Thyroid gland (tissue), 4 donors: ENCODE measurements around the gene P2RY1. TPM values are rescaled to one million over a fixed set of nuclear protein-coding genes. Genes with fewer than 3 reads are reported as not detected.

Experiments used
- DNase-seq, 2 donors: peaks; one replicate each; pipeline ENCODE4 v3.0.0-alpha.2; 2019
- H3K27ac ChIP-seq, 3 donors: fragments of 200-600 bp; sonication (generic); 1 replicate in 2 of 3; 2 replicates in 1 of 3; pipeline ENCODE4 v1.5.1; 2016 to 2019; ENCODE audit warnings: mild to moderate bottlenecking in 1 of 3, moderate library complexity in 1 of 3
- H3K27me3 ChIP-seq: fragments of 200-600 bp; sonication (generic); one replicate; pipeline ENCODE4 v1.5.1; 2019
- H3K36me3 ChIP-seq, 2 donors: fragments of 200-600 bp; sonication (generic); one replicate each; pipeline ENCODE4 v1.5.1; 2016 to 2019
- H3K4me1 ChIP-seq, 2 donors: fragments of 200-600 bp; sonication (generic); one replicate each; pipeline ENCODE4 v1.5.1; 2017 to 2019
- H3K4me3 ChIP-seq, 3 donors: fragments of 200-600 bp; sonication (generic); replicated peaks in 1 of 3; 1 replicate in 2 of 3; 2 replicates in 1 of 3; pipeline ENCODE4 v1.5.1; 2016; ENCODE audit warnings: mild to moderate bottlenecking in 1 of 3
- H3K9me3 ChIP-seq: fragments of 200-600 bp; sonication (generic); one replicate; pipeline ENCODE4 v1.5.1; 2017
- POLR2A ChIP-seq, 2 donors: fragments of 450-650 bp; IDR thresholded peaks; one replicate each; pipeline ENCODE4 v1.6.1; 2017; ENCODE audit warnings: antibody characterized with exemption in 2 of 2, mild to moderate bottlenecking in 2 of 2, moderate library complexity in 1 of 2
- WGBS, 2 donors: methylation state at CpG; one replicate each; pipeline ENCODE4 v1.1.5; 2017; 5-methylcytosine and 5-hydroxymethylcytosine counted together
- intact Hi-C: fragments of 100-400 bp; cut with DNase I; formaldehyde crosslinking; loops from one replicate; pipeline ENCODE4 v1.15.1; 2023
- small RNA-seq: library from RNA; depleted of rRNA; stranded (forward); fragments of <200 nt; gene quantifications from one replicate; pipeline ENCODE3, GENCODE V24; 2016
- total RNA-seq, 4 donors: library from RNA; depleted of rRNA; stranded (reverse); fragments of >200 nt; gene quantifications; one replicate each; pipeline ENCODE4 v1.2.3, GENCODE V29; 2016
- TF ChIP-seq, protein P1 (sequence below), 6 experiments: fragments of 200-600 bp in 3 of 6; fragments of 450-650 bp in 3 of 6; sonication (generic) in 3 of 6; IDR thresholded peaks; one replicate each; pipeline ENCODE4 v1.5.1; 2016 to 2019; ENCODE audit warnings: antibody characterized with exemption in 6 of 6, mild to moderate bottlenecking in 2 of 6, inconsistent platforms in 1 of 6, moderate library complexity in 1 of 6

Gene P2RY1
- total RNA-seq, 4 donors from 2014 or later: 2.1 to 4.5 (median 3.1) TPM

DNA sequence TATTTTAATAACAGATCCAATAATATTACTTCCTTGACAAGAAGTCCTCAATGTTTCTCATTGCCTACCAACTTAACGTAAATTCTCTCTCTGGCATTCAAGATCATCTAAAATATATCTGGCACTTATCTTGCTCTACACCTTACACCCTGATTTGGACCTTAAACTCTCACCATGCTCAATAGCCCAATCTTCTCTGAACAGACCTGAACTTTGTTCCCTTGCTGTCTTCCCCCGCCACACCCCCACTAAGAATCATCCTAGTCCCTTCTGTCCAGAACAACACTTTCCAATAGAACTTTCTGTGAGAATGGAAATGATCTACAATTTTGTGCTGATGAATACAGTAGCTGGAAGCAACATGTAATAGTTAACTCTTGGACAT is 44.9 kb downstream of the P2RY1 start:
- no peak for DNase-seq
- intact Hi-C loops: no loop called here
- Histone ChIP-seq H3K9me3 (no peaks in the 10 kb centered on the region), H3K27ac (no peak overlapping the region), H3K4me1 (no peaks in the 10 kb centered on the region), H3K27me3 (no peaks in the 10 kb centered on the region), H3K36me3 (no peaks in the 10 kb centered on the region), H3K4me3 (no peak overlapping the region)
- TF ChIP-seq, protein P1, sequence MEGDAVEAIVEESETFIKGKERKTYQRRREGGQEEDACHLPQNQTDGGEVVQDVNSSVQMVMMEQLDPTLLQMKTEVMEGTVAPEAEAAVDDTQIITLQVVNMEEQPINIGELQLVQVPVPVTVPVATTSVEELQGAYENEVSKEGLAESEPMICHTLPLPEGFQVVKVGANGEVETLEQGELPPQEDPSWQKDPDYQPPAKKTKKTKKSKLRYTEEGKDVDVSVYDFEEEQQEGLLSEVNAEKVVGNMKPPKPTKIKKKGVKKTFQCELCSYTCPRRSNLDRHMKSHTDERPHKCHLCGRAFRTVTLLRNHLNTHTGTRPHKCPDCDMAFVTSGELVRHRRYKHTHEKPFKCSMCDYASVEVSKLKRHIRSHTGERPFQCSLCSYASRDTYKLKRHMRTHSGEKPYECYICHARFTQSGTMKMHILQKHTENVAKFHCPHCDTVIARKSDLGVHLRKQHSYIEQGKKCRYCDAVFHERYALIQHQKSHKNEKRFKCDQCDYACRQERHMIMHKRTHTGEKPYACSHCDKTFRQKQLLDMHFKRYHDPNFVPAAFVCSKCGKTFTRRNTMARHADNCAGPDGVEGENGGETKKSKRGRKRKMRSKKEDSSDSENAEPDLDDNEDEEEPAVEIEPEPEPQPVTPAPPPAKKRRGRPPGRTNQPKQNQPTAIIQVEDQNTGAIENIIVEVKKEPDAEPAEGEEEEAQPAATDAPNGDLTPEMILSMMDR (IDR thresholded peaks at IDR 0.05): no peak
- no peak for TF ChIP-seq POLR2A (IDR thresholded peaks at IDR 0.05)
- WGBS, 2 donors: 72 to 90% methylated on average over 2 of the region's 2 CpGs

DNA sequence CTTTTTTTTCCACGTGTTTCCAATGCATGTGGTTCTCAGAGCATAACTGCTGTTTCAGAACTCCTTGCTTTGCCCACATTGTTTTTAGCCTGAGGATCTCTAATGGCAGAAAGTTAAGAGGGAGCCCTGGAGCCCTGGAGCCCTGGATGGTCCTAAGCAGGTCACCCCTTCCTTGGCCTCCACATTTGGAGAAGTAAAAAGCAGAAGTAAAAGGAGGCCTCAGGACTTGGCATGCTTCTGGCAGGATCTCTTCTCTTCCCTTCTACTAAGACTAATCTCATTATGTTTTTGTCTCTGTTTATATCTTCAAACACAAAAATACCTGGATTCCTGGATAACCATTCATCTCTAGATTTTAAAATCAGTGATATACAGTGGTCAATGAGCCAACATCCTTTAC is 50.1 kb downstream of the P2RY1 start:
- H3K4me3 ChIP-seq: no peak overlapping the region
- H3K27ac ChIP-seq: no peak overlapping the region
- 42 to 92% methylated on average over 1 of the region's 1 CpG for WGBS, 2 donors
- intact Hi-C loops: no loop called here
- H3K36me3 ChIP-seq: no peaks in the 10 kb centered on the region
- no peaks in the 10 kb centered on the region for H3K9me3 ChIP-seq
- no peaks in the 10 kb centered on the region for H3K4me1 ChIP-seq
- TF ChIP-seq POLR2A (IDR thresholded peaks at IDR 0.05): no peak
- TF ChIP-seq, protein P1 (IDR thresholded peaks at IDR 0.05): no peak
- DNase-seq: no peak
- H3K27me3 ChIP-seq: no peaks in the 10 kb centered on the region

Small RNA genes within 50 kb of the gene (small RNA-seq; reads per million reads assigned to genes)
- not detected for gene ATP5MGP5
